ENCODE measurements around the gene PTMS.
A peak's percentile ranks its signal among the peaks of the same experiment; 100 is the strongest.

The PTMS gene

GRCh38 chr12:6757028-6757690, 9.0 kb upstream of the PTMS start:
- Histone ChIP-seq H3K36me3 (no peaks in the 10 kb centered on the region), H3K4me3 (ENCODE audit: low read depth, low read length) (no peak overlapping the region), H3K4me1 (peaks cover 12% of the 10 kb centered on the region), H3K9me3 (no peaks in the 10 kb centered on the region), H3K27me3 (no peaks in the 10 kb centered on the region)
- no peak for TF ChIP-seq CTCF (IDR thresholded peaks at IDR 0.05; ENCODE audit: low read depth, low read length)
- no peak for DNase-seq

- no peaks in the 10 kb centered on the region for H3K9me3 ChIP-seq
Observed at GRCh38 chr12:6758506-6759095, 7.6 kb upstream of the PTMS start.

GRCh38 chr12:6759741-6760140, 6.4 kb upstream of the PTMS start:
- no peaks in the 10 kb centered on the region for H3K36me3 ChIP-seq
- H3K4me1 ChIP-seq = peaks cover 16% of the 10 kb centered on the region
- no peak for DNase-seq

More at GRCh38 chr12:6758506-6759095, 7.6 kb upstream of the PTMS start:
- H3K27me3 ChIP-seq = no peaks in the 10 kb centered on the region
- no peak for TF ChIP-seq CTCF (IDR thresholded peaks at IDR 0.05; ENCODE audit: low read depth, low read length)
- no peak for DNase-seq
- H3K4me3 ChIP-seq (ENCODE audit: low read depth, low read length) = no peak overlapping the region
- no peaks in the 10 kb centered on the region for H3K36me3 ChIP-seq
- H3K4me1 ChIP-seq = peaks cover 21% of the 10 kb centered on the region

GRCh38 chr12:6763380-6763779, 2.8 kb upstream of the PTMS start:
- H3K27me3 ChIP-seq = no peaks in the 10 kb centered on the region
- no peaks in the 10 kb centered on the region for H3K36me3 ChIP-seq
- H3K4me1 ChIP-seq = peaks cover 23% of the 10 kb centered on the region
- no peak for DNase-seq
- no peak for TF ChIP-seq CTCF (IDR thresholded peaks at IDR 0.05; ENCODE audit: low read depth, low read length)
- no peaks in the 10 kb centered on the region for H3K9me3 ChIP-seq
- H3K4me3 ChIP-seq (ENCODE audit: low read depth, low read length) = peak overlapping the region; percentile 21

More at GRCh38 chr12:6759741-6760140, 6.4 kb upstream of the PTMS start:
- Histone ChIP-seq H3K27me3 (no peaks in the 10 kb centered on the region), H3K9me3 (no peaks in the 10 kb centered on the region), H3K4me3 (ENCODE audit: low read depth, low read length) (no peak overlapping the region)
- no peak for TF ChIP-seq CTCF (IDR thresholded peaks at IDR 0.05; ENCODE audit: low read depth, low read length)

GRCh38 chr12:6764011-6764828, 1.9 kb upstream of the PTMS start:
- Histone ChIP-seq H3K4me3 (ENCODE audit: low read depth, low read length) (peak overlapping the region; percentile 21), H3K9me3 (no peaks in the 10 kb centered on the region), H3K27me3 (no peaks in the 10 kb centered on the region), H3K4me1 (peaks cover 24% of the 10 kb centered on the region), H3K36me3 (peaks cover under 1% of the 10 kb centered on the region; the same call in 1 of the 2 replicates)
- DNase-seq = peak; percentile 96
- no peak for TF ChIP-seq CTCF (IDR thresholded peaks at IDR 0.05; ENCODE audit: low read depth, low read length)
